K562 (cell line): Measurements from ENCODE around the gene MANBA. TPM values are rescaled to one million over a fixed set of nuclear protein-coding genes. Genes with fewer than 3 reads are reported as not detected.

Experiments
- ARID1B ChIP-seq: fragments of 450-650 bp; IDR thresholded peaks from 2 replicates; pipeline ENCODE4 v1.6.1; 2016; ENCODE audit warnings: antibody characterized with exemption, mild to moderate bottlenecking, inconsistent platforms
- ASH1L ChIP-seq: fragments of 450-650 bp; IDR thresholded peaks from 2 replicates; pipeline ENCODE4 v1.6.1; 2018; ENCODE audit warnings: borderline replicate concordance, mild to moderate bottlenecking, low read depth; ENCODE audit not compliant: partially characterized antibody
- BRD4 ChIP-seq: fragments of 200-600 bp; sonication (generic); IDR thresholded peaks from 2 replicates; pipeline ENCODE4 v1.6.1; 2017; ENCODE audit warnings: inconsistent platforms
- CSDE1 ChIP-seq, 2 experiments: fragments of 450-650 bp; IDR thresholded peaks; 2 replicates each; pipeline ENCODE4 v1.6.1; 2016; ENCODE audit warnings: mild to moderate bottlenecking in 1 of 2
- ERF ChIP-seq: fragments of 450-650 bp; formaldehyde crosslinking; IDR thresholded peaks from 2 replicates; pipeline ENCODE4 v1.4.0; 2020; ENCODE audit warnings: mild to moderate bottlenecking, mixed read lengths
- HLTF ChIP-seq: fragments of 450-650 bp; IDR thresholded peaks from 2 replicates; pipeline ENCODE4 v1.6.1; 2016
- HMG20A ChIP-seq: fragments of 450-650 bp; formaldehyde crosslinking; conservative IDR thresholded peaks from 2 replicates; pipeline ENCODE4 v1.4.0; 2020; ENCODE audit warnings: mild to moderate bottlenecking, mixed read lengths
- HNRNPK ChIP-seq: fragments of 200-400 bp; formaldehyde crosslinking; IDR thresholded peaks from one replicate; pipeline ENCODE4 v1.6.1; 2018; ENCODE audit warnings: mild to moderate bottlenecking, low read depth, low read length; ENCODE audit not compliant: poor library complexity, severe bottlenecking
- IRF2 ChIP-seq: sonication (generic); formaldehyde crosslinking; IDR thresholded peaks from 2 replicates; pipeline ENCODE4 v1.8.1; 2022; ENCODE audit warnings: mild to moderate bottlenecking, missing genetic modification reagents
- MYNN ChIP-seq, 2 experiments: sonication (generic); formaldehyde crosslinking in 1 of 2; IDR thresholded peaks; 2 replicates each; pipeline versions ENCODE4 v1.5.0 to v1.6.1; 2016 to 2020; ENCODE audit warnings: antibody characterized with exemption in 1 of 2, missing genetic modification reagents in 1 of 2
- NR3C1 ChIP-seq: sonication (generic); formaldehyde crosslinking; IDR thresholded peaks from 2 replicates; pipeline ENCODE4 v1.8.1; 2022; ENCODE audit warnings: missing genetic modification reagents
- SIX5 ChIP-seq, 2 experiments: IDR thresholded peaks; 2 replicates each; pipeline ENCODE4 v1.6.1; 2011; ENCODE audit warnings: low read length in 2 of 2, borderline replicate concordance in 1 of 2, low read depth in 1 of 2, mild to moderate bottlenecking in 1 of 2, moderate library complexity in 1 of 2; ENCODE audit not compliant: insufficient read depth in 1 of 2
- SNIP1 ChIP-seq: fragments of 450-650 bp; IDR thresholded peaks from 2 replicates; pipeline ENCODE4 v1.7.1; 2017; ENCODE audit warnings: low read depth, mild to moderate bottlenecking
- TAF1 ChIP-seq: IDR thresholded peaks from 2 replicates; pipeline ENCODE4 v1.6.1; 2011; ENCODE audit warnings: mild to moderate bottlenecking, low read length, moderate library complexity; ENCODE audit not compliant: insufficient read depth, control insufficient read depth, severe bottlenecking; ENCODE audit errors: extremely low read depth
- TRIM24 ChIP-seq, 2 experiments: fragments of 450-650 bp; IDR thresholded peaks; 2 replicates each; pipeline ENCODE4 v1.6.1; 2016
- TRIM28 ChIP-seq: fragments of 450-650 bp; IDR thresholded peaks from 2 replicates; pipeline ENCODE4 v1.6.1; 2017
- XRCC4 ChIP-seq: IDR thresholded peaks from one replicate; pipeline ENCODE4 v1.6.1; 2011; ENCODE audit not compliant: insufficient read depth, insufficient read length; ENCODE audit errors: extremely low read depth
- ZNF77 ChIP-seq: fragments of 250-450 bp; sonication (Bioruptor Pico); IDR thresholded peaks from 2 replicates; pipeline ENCODE4 v1.5.0; 2020
- polyA plus RNA-seq, 8 experiments: library from polyadenylated mRNA; depleted of rRNA in 4 of 8; stranded (reverse) in 5 of 8; unstranded in 3 of 8; fragments of >200 nt; fragmentation: Nextera tagmentation in 2 of 8; fragmentation: Illumina TruSeq in 1 of 8; extraction: Ambion mirVana in 2 of 8; extraction: Trizol in 1 of 8; gene quantifications; 2 replicates each; pipeline versions ENCODE4 v1.2.1 to v1.2.3, GENCODE V29; 2011 to 2014; ENCODE audit warnings: inconsistent platforms in 1 of 8, missing spikeins in 1 of 8
- total RNA-seq, 7 experiments: library from RNA; depleted of rRNA in 6 of 7; stranded (reverse); fragments of >200 nt in 6 of 7; fragmentation: Illumina TruSeq in 2 of 7; extraction: Trizol in 2 of 7; gene quantifications; 2 replicates each; pipeline versions ENCODE4 v1.2.1 to v1.2.3, GENCODE V29; 2011 to 2021; ENCODE audit warnings: low replicate concordance in 1 of 7
- TF ChIP-seq, protein P1 (sequence below): fragments of 450-650 bp; IDR thresholded peaks from 2 replicates; pipeline ENCODE4 v1.6.1; 2017; ENCODE audit warnings: mild to moderate bottlenecking, moderate library complexity
- TF ChIP-seq, protein P2 (sequence below): conservative IDR thresholded peaks from 2 replicates; pipeline ENCODE4 v1.6.1; 2011; ENCODE audit warnings: low read depth, mild to moderate bottlenecking, low read length; ENCODE audit not compliant: control insufficient read depth
- TF ChIP-seq, protein P3 (sequence below): fragments of 250-450 bp; sonication (Bioruptor Pico); IDR thresholded peaks from 2 replicates; pipeline ENCODE4 v1.8.0; 2022; ENCODE audit warnings: inconsistent platforms, mild to moderate bottlenecking, moderate library complexity, borderline replicate concordance
- TF ChIP-seq, protein P4 (sequence below): fragments of 250-450 bp; sonication (Bioruptor Pico); IDR thresholded peaks from 2 replicates; pipeline ENCODE4 v1.5.0; 2020; ENCODE audit warnings: mild to moderate bottlenecking, borderline replicate concordance

Gene MANBA
- total and polyA plus RNA-seq, 9 of the 15 experiments (the other 6 are each of a cell fraction or from before 2014, with no cell fraction given), result 1.8 to 12.9 (median 7.7) TPM

DNA sequence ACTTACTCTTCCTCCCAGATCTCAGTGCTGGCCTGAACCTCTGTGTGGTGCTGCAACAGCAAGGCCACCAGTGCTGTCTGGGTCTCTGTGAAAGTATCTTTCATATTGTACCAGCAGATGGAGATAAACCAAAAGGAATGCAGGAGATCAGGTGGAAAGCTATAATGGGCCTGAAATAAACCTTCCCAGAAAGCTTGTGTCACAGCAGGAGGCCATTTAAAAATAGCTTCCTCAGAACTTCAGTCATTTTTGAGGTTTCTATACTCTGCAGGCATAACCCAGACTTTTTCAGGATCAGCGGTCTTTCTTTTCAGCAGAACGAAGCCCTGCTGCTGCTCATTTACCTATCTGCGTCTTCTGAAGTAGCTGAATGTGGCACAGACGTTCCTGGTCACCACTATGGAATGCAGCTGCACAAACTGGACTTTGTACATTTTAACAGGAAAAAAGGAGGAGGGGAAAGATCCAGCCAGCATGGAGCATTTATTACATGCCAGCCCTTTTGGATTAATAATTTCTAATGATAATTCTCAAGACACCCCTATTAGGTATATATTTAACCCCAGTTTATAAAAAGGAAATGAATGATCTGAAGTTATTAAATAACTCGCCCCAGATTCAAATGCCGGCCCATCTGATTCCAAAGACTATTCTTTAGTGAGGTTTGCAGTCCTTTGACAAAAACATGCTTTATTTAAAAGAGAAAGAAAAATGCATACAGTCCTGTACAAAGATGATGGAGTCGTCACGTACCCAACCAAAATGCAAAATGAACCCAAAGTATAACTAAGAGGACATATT is 139.9 kb downstream of the MANBA start (continued):
- TF ChIP-seq, protein P1, sequence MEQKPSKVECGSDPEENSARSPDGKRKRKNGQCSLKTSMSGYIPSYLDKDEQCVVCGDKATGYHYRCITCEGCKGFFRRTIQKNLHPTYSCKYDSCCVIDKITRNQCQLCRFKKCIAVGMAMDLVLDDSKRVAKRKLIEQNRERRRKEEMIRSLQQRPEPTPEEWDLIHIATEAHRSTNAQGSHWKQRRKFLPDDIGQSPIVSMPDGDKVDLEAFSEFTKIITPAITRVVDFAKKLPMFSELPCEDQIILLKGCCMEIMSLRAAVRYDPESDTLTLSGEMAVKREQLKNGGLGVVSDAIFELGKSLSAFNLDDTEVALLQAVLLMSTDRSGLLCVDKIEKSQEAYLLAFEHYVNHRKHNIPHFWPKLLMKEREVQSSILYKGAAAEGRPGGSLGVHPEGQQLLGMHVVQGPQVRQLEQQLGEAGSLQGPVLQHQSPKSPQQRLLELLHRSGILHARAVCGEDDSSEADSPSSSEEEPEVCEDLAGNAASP, result no peak
- TF ChIP-seq TRIM24 (IDR thresholded peaks at IDR 0.05) (no peak), IRF2 (no peak), HNRNPK (no peak), CSDE1 (IDR thresholded peaks at IDR 0.05) (no peak), MYNN (IDR thresholded peaks at IDR 0.05) (no peak), MYNN (CRISPR knock-in tag; IDR thresholded peaks at IDR 0.05) (no peak), ZNF77 (CRISPR knock-in tag) (no peak), SIX5 (IDR thresholded peaks at IDR 0.05; ENCODE audit: borderline replicate concordance in 1 of 2, insufficient read depth in 1 of 2, low read depth in 1 of 2, low read length in 2 of 2) (no peak), BRD4 (no peak), HMG20A (CRISPR knock-in tag) (no peak), SNIP1 (no peak), ERF (CRISPR knock-in tag) (no peak), TRIM28 (no peak), TAF1 (no peak), XRCC4 (no peak), NR3C1 (CRISPR knock-in tag) (no peak), ARID1B (no peak), ASH1L (no peak), HLTF (no peak)
- TF ChIP-seq, protein P2, sequence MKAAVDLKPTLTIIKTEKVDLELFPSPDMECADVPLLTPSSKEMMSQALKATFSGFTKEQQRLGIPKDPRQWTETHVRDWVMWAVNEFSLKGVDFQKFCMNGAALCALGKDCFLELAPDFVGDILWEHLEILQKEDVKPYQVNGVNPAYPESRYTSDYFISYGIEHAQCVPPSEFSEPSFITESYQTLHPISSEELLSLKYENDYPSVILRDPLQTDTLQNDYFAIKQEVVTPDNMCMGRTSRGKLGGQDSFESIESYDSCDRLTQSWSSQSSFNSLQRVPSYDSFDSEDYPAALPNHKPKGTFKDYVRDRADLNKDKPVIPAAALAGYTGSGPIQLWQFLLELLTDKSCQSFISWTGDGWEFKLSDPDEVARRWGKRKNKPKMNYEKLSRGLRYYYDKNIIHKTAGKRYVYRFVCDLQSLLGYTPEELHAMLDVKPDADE, result no peak
- TF ChIP-seq, protein P3, sequence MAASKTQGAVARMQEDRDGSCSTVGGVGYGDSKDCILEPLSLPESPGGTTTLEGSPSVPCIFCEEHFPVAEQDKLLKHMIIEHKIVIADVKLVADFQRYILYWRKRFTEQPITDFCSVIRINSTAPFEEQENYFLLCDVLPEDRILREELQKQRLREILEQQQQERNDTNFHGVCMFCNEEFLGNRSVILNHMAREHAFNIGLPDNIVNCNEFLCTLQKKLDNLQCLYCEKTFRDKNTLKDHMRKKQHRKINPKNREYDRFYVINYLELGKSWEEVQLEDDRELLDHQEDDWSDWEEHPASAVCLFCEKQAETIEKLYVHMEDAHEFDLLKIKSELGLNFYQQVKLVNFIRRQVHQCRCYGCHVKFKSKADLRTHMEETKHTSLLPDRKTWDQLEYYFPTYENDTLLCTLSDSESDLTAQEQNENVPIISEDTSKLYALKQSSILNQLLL, result no peak
- TF ChIP-seq, protein P4, sequence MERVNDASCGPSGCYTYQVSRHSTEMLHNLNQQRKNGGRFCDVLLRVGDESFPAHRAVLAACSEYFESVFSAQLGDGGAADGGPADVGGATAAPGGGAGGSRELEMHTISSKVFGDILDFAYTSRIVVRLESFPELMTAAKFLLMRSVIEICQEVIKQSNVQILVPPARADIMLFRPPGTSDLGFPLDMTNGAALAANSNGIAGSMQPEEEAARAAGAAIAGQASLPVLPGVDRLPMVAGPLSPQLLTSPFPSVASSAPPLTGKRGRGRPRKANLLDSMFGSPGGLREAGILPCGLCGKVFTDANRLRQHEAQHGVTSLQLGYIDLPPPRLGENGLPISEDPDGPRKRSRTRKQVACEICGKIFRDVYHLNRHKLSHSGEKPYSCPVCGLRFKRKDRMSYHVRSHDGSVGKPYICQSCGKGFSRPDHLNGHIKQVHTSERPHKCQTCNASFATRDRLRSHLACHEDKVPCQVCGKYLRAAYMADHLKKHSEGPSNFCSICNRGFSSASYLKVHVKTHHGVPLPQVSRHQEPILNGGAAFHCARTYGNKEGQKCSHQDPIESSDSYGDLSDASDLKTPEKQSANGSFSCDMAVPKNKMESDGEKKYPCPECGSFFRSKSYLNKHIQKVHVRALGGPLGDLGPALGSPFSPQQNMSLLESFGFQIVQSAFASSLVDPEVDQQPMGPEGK (CRISPR knock-in tag), result no peak
